Adrenal gland (tissue), 5 donors: ENCODE data around the gene ZXDC.

Experiments used
- CTCF ChIP-seq, 6 experiments: fragments of 450-650 bp in 4 of 6; fragments of 200-600 bp in 2 of 6; sonication (generic) in 1 of 6; IDR thresholded peaks; 1 replicate in 5 of 6; 2 replicates in 1 of 6; pipeline versions ENCODE4 v1.5.1 to v1.8.0; 2016 to 2021; ENCODE audit warnings: antibody characterized with exemption in 6 of 6, mild to moderate bottlenecking in 2 of 6, moderate library complexity in 1 of 6
- POLR2A ChIP-seq, 2 donors: fragments of 450-650 bp; IDR thresholded peaks; one replicate each; pipeline ENCODE4 v1.6.1; 2017; ENCODE audit warnings: antibody characterized with exemption in 2 of 2, mild to moderate bottlenecking in 2 of 2, moderate library complexity in 1 of 2
- donor health status: DM: no; HTN: no; CAD: no.

- TF ChIP-seq CTCF (IDR thresholded peaks at IDR 0.05): no peak
- TF ChIP-seq POLR2A (IDR thresholded peaks at IDR 0.05): no peak
Measured at GRCh38 chr3:126468028-126468891, 7.4 kb downstream of the ZXDC start.
